Panc1 (cell line): Measurements from ENCODE around the gene ATP4A. TPM values are rescaled to one million over a fixed set of nuclear protein-coding genes. Genes with fewer than 3 reads are reported as not detected.

ENCODE experiments used
- ATAC-seq: fragments of 200-7000 bp; cut with Tn5 transposase; 2 replicates; pipeline ENCODE4 v1.9.1; 2020; ENCODE audit warnings: mild to moderate bottlenecking, moderate library complexity
- BruUV-seq: library from RNA; stranded (reverse); fragments of 400-500 nt; replicated peaks from 2 replicates; lab custom pipeline; 2021; lab: Mats Ljungman, UMichigan
- CTCF ChIA-PET: fragments of 300-600 bp; sonication (Branson Sonifier 250); formaldehyde crosslinking; loops from one replicate; lab custom pipeline; 2022; ENCODE audit warnings: antibody characterized with exemption; lab: Charles Lee
- POLR2A ChIA-PET: fragments of 300-600 bp; sonication (Branson Sonifier 250); formaldehyde crosslinking; loops from one replicate; lab custom pipeline; 2022; ENCODE audit warnings: antibody characterized with exemption; lab: Charles Lee
- DNase-seq: peaks from one replicate; pipeline ENCODE4 v3.0.0-alpha.2; 2010; ENCODE audit warnings: low read depth, low spot score
- H3K27ac ChIP-seq: 2 replicates; pipeline ENCODE4 v1.5.1; 2011; ENCODE audit warnings: mild to moderate bottlenecking, low read length, inconsistent platforms
- H3K27me3 ChIP-seq: fragments of 200-500 bp; sonication (Bioruptor generic); 2 replicates; pipeline ENCODE4 v1.6.0; 2014; ENCODE audit warnings: low read length, inconsistent platforms; ENCODE audit not compliant: control insufficient read depth, insufficient read depth
- H3K36me3 ChIP-seq: fragments of 200-500 bp; sonication (Bioruptor generic); 2 replicates; pipeline ENCODE4 v1.5.1; 2014; ENCODE audit warnings: inconsistent platforms, mild to moderate bottlenecking, low read length, moderate library complexity; ENCODE audit not compliant: control insufficient read depth, insufficient read depth
- H3K4me1 ChIP-seq: 2 replicates; pipeline ENCODE4 v1.5.1; 2011; ENCODE audit warnings: inconsistent platforms, mild to moderate bottlenecking, low read length, moderate library complexity; ENCODE audit not compliant: control insufficient read depth, insufficient read depth
- H3K4me3 ChIP-seq, 2 experiments: 2 replicates each; pipeline ENCODE4 v1.5.1; 2011 to 2012; ENCODE audit warnings: low read depth in 2 of 2, low read length in 2 of 2, mild to moderate bottlenecking in 2 of 2, inconsistent platforms in 1 of 2, moderate library complexity in 1 of 2
- H3K9me3 ChIP-seq: fragments of 200-500 bp; sonication (Bioruptor generic); 2 replicates; pipeline ENCODE4 v1.5.1; 2014; ENCODE audit warnings: low read depth, mild to moderate bottlenecking, inconsistent platforms, low read length, moderate library complexity; ENCODE audit not compliant: control insufficient read depth, insufficient read depth
- CTCF ChIP-seq: fragments of 450-650 bp; IDR thresholded peaks from 2 replicates; pipeline ENCODE4 v1.5.1; 2017; ENCODE audit warnings: mild to moderate bottlenecking
- POLR2AphosphoS5 ChIP-seq: IDR thresholded peaks from 2 replicates; pipeline ENCODE4 v1.6.1; 2012; ENCODE audit warnings: mild to moderate bottlenecking, low read depth, low read length, moderate library complexity
- REST ChIP-seq, 2 experiments: IDR thresholded peaks; 2 replicates each; pipeline ENCODE4 v1.6.1; 2011 to 2012; ENCODE audit warnings: low read depth in 2 of 2, control low read depth in 1 of 2, low read length in 1 of 2, mild to moderate bottlenecking in 1 of 2, moderate library complexity in 1 of 2; ENCODE audit not compliant: insufficient read depth in 1 of 2
- SIN3A ChIP-seq: IDR thresholded peaks from 2 replicates; pipeline ENCODE4 v1.6.1; 2012; ENCODE audit warnings: low read depth, mild to moderate bottlenecking, low read length, moderate library complexity, borderline replicate concordance; ENCODE audit not compliant: insufficient read depth
- TCF7L2 ChIP-seq: IDR thresholded peaks from 2 replicates; pipeline ENCODE4 v1.6.1; 2011; ENCODE audit warnings: mild to moderate bottlenecking, low read depth, low read length, inconsistent platforms
- in situ Hi-C: cut with HindIII; loops from 2 replicates; pipeline ENCODE4 v1.10.0; 2016; ENCODE audit warnings: low sequenced_read_pairs, low pct_unique_long_range_greater_than_20kb
- intact Hi-C: fragments of 100-400 bp; cut with micrococcal nuclease; formaldehyde crosslinking; loops from one replicate; pipeline ENCODE4 v1.10.0; 2022; ENCODE audit not compliant: unreplicated experiment
- total RNA-seq: library from RNA; stranded (reverse); gene quantifications from one replicate; pipeline ENCODE4 v1.2.1, GENCODE V29; 2021; ENCODE audit not compliant: unreplicated experiment

Gene ATP4A
- total RNA-seq, 1 experiment from 2014 or later = not detected

- ChIA-PET CTCF (interaction anchor here (0.5 to 1.1 kb wide), 6 partner anchors 10 to 454 kb away, joined by 3 to 9 read pairs (median 4); no protein-coding TSS in a partner anchor), POLR2A (no interaction called here)
- TF ChIP-seq TCF7L2 = no peak
- TF ChIP-seq CTCF = peak; percentile 99
- BruUV-seq = no TSS peak
- H3K27ac ChIP-seq = 0 out of 2 replicates have a peak overlapping the region, but pooled peaks have one; percentile 40
- in situ Hi-C loops = no loop called here
- DNase-seq (peak; percentile 42), ATAC-seq (peak; percentile 90)
- H3K36me3 ChIP-seq = no peaks in the 10 kb centered on the region; the same call in 1 of the 2 replicates
- peaks cover 20% of the 10 kb centered on the region for H3K27me3 ChIP-seq
- intact Hi-C loops = no loop called here
- H3K4me3 ChIP-seq = peak overlapping the region; percentile 36 to 62
- H3K4me1 ChIP-seq = peaks cover 10% of the 10 kb centered on the region; the same call in 1 of the 2 replicates
- H3K9me3 ChIP-seq = no peaks in the 10 kb centered on the region
These were observed 53.4 kb downstream of the ATP4A start for GRCh38 chr19:35509861-35510625.

GRCh38 chr19:35509018-35509652, 54.3 kb downstream of the ATP4A start:
- H3K27ac ChIP-seq = no peak overlapping the region
- ATAC-seq (no peak), DNase-seq (no peak)
- ChIA-PET CTCF (interaction anchor here (1.0 to 1.1 kb wide), 2 partner anchors 11 to 14 kb away, joined by 3 read pairs; no protein-coding TSS in a partner anchor), POLR2A (no interaction called here)
- peaks cover 20% of the 10 kb centered on the region for H3K27me3 ChIP-seq
- intact Hi-C loops = no loop called here
- no TSS peak for BruUV-seq
- TF ChIP-seq SIN3A = no peak
- no peak for TF ChIP-seq REST (IDR thresholded peaks at IDR 0.05; ENCODE audit: insufficient read depth in 1 of 2, low read depth in 2 of 2, low read length in 1 of 2)
- no peak for TF ChIP-seq TCF7L2
- TF ChIP-seq POLR2AphosphoS5 = no peak
- TF ChIP-seq CTCF = no peak
- no peaks in the 10 kb centered on the region for H3K9me3 ChIP-seq
- H3K4me3 ChIP-seq = peak overlapping the region in 1 of 2 experiments; percentile 62; a peak in 2 of 4 replicates
- no peaks in the 10 kb centered on the region; the same call in 1 of the 2 replicates for H3K36me3 ChIP-seq
- peaks cover 9% of the 10 kb centered on the region; the same call in 1 of the 2 replicates for H3K4me1 ChIP-seq
- in situ Hi-C loops = no loop called here
